NCI-H2029 treated with DMSO at 0.1 percent for 48 hours (cell line): ENCODE results near the gene CYB5R3.

Experiments
- DNase-seq: peaks from one replicate; lab custom pipeline; 2025; lab: John Stamatoyannopoulos, UW

Gene CYB5R3

GRCh38 chr22:42649246-42650099 is at the start of gene CYB5R3:
TSS of gene CYB5R3 (minus strand) at chr22:42649392. CDS start at chr22:42649315, 77 bp downstream.
- DNase-seq, result peak; percentile 5

- no peak for DNase-seq
Observed at GRCh38 chr22:42697542-42698013, 48.4 kb upstream of the CYB5R3 start.

GRCh38 chr22:42696331-42696967 is 47.3 kb upstream of the CYB5R3 start:
- DNase-seq, result no peak

DNA sequence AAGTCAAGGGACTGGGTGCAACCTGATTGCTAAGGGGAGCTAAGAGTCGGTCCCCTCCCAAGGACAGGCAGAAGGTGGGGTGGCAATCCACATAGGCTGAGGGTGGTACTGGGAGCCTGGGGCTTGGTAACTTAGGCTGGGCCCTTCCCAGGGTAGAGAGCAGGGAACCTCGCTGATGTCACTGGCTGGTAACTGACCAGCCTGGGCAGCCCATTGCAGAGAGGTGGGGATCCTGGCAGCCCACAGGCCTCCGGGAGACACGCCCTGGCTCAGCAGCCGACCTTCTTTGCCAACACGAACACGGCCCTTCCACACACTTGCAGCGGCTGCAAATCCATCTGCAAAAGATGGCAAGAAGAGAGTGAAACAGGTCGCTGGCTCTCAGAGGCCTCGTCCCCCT is 46.1 kb upstream of the CYB5R3 start:
- DNase-seq, result no peak

GRCh38 chr22:42693763-42694683 is 44.8 kb upstream of the CYB5R3 start:
- DNase-seq, result no peak

GRCh38 chr22:42693055-42693762 is 44.0 kb upstream of the CYB5R3 start:
- DNase-seq, result no peak

DNA sequence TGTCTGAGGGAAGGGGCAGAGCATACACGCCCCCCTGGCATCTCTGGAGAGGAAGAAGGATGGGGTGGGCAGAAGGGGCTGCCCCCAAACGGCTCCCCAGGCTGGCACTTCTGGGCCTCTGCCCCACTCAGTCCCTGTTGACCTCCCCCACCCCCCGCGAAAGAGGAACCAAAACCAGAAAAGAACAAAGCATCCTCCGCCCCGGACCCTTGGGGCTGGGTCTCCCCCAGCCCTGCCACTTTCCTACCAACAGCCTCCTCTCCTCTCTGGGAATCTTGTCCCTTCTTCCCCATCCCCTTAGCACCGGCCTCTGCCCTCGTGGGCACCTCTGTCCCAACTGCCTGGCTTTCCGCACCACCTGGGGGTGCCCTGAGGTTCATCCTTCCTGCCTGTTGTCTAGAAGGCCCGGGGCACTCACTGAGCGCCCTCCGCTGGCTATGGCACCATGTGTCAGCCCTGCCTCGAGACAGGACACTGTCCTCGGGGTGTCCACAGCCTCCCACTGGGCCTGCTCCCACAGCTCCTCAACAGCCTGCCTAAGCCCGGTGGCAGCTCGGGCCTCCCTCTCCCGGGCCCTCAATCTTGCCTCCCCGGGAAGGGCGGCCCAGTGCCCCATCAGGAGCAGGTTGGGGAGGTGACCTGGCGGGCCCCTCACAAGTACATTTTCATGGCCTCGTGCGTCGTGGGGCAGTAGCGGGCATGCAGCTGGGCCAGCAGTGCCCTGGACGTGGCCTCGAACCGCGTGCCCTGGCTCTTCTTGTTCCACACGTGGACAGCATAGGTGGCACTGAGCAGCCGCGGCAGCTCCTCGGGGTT is 43.3 kb upstream of the CYB5R3 start:
- DNase-seq, result no peak

DNA sequence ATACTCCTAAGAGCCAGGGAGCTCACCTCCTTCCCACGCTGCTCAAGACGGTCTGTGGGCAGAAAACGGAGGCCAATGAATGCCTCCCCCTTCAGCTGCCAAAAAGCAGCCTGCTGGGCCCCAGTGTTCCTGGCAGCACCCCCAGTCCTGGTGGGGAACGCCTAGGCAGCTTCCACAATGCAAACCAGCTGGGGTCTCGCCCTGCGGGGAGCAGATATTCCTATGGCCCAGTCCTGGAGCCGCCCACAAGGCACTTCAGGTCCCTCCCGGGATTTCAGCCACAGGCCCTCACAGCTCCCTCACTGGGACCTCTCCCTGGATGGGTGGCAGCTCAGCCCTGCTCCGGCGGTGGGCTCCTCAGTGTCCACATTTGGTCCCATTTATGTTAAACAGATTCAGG is 42.2 kb upstream of the CYB5R3 start:
- DNase-seq, result no peak

DNA sequence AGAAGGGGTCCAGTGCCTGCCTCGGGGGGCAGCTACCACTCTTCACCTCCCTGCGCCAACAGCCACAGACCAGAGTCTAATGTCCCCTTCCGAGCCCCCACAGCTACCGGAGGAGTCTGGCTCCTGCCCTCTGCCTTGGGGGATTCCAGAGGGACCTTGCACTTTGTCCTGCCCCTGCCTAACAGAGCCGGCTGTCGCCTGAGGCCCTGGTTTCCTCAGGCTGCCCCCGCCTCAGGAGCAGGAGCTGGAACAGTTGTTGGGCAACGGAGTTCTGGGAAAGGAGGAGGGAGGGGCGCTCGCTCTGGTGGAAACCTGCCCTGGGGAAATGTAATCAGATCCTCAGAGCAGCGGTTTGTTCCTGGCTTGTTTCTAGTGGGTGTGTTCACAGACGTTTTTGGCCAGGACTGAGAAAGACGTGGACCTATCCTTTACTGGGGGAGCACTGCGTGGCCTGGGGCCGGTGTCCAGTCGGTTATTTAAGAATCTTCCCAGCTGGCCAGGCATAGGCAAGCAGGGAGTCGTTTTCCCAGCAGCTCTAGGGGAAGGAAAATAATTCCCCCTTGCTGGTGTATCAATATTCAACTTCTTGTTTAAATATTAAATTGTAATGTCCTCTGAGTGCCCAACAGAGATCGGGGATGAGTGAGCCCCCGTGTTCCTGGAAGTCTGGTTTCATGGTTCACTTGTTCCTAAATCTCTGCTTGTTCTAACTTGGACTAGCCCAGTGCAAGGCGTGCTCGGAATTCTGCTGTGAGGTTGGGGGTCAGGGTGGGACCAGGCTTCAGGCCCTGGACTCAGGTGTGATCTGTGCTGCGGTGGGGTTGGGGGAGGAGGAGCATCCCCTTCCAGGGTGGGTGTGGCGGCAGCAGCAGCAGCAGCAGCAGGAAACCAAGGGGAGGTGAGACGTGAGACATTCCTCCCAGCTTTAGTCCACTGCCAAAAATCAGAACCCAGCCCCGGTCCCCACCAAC is 39.3 kb upstream of the CYB5R3 start:
- peak; percentile 52 for DNase-seq

DNA sequence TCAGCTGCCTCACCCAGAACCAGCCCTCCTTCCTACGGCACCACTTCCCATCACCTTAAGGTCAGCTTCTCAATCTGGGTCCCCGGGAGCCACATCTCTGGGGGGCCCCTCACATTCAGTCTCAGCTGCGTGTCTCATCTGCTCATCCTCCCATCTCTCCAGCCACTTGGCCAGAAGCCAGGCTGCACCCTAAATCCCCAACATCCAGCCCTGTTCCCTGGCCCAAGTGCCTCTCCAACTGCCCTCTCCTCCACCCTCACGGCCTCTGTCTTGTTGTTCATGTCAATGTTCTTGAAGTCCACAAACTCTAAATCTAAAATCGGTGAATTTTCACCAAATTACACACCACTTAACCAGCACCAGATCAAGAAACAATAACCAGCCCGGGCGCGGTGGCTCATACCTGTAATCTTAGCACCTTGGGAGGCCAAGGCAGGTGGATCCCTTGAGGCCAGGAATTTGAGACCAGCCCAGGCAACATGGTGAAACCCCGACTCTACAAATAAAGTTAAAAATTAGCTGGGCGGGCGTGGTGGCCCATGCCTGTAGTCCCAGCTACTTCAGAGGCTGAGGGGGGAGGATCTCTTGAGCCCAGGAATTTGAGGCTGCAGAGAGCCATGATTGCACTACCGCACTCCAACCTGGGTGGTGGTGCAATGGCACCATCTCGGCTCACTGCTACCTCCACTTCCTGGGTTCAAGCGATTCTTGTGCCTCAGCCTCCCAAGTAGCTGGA is 37.7 kb upstream of the CYB5R3 start:
- DNase-seq, result no peak

GRCh38 chr22:42685941-42686653 is 36.9 kb upstream of the CYB5R3 start:
- no peak for DNase-seq

DNA sequence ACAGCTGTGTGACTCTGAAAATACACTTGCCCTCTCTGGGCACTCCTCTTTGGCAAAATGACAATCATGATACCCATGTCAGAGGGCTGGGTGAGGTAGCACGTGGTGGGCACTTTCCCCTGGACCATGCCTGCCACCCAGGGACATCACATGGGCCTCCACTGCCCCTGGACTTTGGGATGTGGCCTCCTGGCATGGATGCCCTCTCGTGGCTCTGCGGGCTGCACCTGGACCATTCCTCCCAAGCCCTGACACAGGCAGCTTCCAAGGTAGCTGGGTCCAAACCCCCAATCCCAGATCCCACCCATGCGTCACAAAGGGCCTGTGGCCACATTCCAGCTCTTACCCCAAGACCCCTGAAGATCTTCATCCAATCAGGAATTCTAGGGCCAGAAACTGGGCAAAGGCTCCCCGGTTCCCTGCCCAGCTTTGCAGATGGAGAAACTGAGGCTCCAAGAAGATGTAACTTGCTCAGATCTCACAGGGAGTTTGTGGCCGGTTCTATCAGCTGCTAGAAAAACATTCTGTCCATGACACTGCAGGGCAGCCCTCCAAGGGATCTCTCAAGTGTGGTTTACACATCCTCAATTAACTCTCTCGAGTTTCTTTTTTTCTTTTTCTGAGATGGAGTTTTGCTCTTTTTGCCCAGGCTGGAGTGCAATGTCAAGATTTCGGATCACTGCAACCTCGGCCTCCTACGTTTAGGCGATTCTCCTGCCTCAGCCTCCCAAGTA is 35.4 kb upstream of the CYB5R3 start:
- no peak for DNase-seq

DNA sequence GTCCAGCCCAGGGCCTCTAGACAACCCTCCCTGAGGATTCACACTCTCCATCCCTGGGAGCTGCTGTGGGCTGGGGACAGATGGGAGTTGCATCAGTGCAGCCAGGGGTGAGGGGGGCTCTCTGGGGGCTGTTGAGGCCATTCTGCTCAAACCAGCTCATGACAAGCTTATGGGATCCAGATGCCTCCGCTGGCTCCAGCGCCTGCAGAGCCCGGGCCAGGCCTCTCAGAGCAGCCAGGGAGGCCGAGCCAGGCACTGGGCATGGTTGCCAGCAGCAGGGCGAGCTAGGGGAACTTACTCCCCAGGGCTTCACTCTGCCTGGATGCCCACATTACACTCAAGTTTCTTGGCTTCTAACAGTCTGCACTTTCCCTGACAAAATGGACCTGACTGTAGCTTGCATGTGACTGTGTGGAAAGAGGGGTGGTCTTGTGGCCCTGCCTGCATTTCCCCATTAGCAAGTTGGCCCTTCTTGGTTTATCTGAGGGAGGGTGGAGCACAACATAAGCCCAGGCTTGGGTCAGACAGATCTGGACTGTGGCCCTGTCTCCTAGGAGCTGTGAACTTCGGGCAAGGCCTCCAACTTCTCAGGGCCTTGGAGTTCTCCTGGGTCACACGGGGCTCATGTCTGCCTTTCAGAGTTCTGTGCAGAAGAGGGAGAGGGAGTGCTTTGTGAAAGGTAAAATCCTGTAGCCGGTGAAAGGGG is 34.5 kb upstream of the CYB5R3 start:
- no peak for DNase-seq

- DNase-seq, result no peak
Observed at GRCh38 chr22:42682113-42682851, 33.1 kb upstream of the CYB5R3 start.

GRCh38 chr22:42680648-42681047 is 31.5 kb upstream of the CYB5R3 start:
- DNase-seq, result no peak

DNA sequence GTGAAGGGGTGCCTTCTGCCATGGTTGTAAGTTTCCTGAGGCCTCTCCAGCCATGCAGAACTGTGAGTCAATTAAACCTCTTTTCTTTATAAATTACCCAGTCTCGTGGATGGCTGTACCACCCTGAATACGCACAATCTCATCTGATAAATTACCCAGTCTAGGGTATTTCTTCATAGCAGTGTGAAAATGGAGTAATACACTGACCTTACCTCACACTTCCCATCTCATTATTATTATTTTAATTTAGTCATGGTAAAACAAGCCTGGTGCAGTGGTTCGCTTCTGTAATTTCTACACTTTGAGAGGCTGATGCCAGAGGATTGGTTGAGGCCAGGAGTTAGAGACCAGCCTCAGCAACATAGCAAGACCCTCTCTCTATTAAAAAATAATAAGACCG is 30.5 kb upstream of the CYB5R3 start:
- no peak for DNase-seq
